Stimulated activated CD4-positive, alpha-beta T cell treated with anti-CD3 and anti-CD28 coated beads, Interleukin-12 subunit alpha, Interleukin-12 subunit beta, amount 100 ng/mL, for 4 hours (primary cell): ENCODE results near the gene TMEM232.
"Not testable (repeated sequence)": the region's sequence is repeated elsewhere in the genome, so short reads cannot be mapped to it uniquely, and the experiment has no call there.

Experiments
- DNase-seq: peaks from one replicate; pipeline ENCODE4 v3.0.0-alpha.2; 2020

TMEM232 gene

DNA sequence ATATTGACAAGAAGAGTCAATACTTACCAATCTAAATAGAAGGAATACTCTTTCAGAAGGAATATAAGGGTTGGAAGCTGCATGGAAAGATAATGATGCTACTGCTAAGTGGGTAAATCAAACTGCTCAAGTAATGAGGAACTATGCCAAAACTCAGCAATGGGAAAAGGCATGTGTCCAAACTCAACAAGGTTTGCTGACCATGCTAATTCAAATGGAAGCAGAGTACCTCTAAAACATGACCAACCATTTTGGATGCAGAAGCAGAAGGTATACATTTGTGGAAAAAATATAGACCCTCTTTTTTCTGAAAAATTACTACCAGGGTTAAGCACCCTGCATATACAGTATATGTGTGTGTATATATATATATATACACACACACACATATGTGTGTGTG, 21.1 kb downstream of the TMEM232 start:
- DNase-seq: no peak

GRCh38 chr5:110703481-110703880, 23.0 kb downstream of the TMEM232 start:
- DNase-seq: no peak

DNA sequence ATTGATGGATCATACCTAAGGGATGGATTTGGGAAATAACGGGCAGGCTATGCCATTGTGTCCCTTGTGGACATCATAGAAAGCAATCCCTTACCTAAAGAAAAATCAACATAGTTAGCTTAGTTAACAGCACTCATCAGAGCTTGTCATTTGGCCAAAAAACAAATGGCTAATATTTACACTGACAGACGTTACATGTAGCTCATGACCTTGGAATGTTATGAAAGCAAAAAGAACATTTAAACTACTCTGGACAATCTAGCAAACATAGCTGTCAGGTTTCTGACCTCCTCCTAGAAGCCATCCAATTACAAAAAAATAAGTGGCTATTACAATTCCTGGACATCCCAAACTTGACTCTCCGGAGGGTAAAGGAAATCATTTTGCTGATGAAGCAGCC, 23.8 kb downstream of the TMEM232 start:
- no peak for DNase-seq

- no peak for DNase-seq
These were observed 24.2 kb downstream of the TMEM232 start for GRCh38 chr5:110702300-110702699.

DNA sequence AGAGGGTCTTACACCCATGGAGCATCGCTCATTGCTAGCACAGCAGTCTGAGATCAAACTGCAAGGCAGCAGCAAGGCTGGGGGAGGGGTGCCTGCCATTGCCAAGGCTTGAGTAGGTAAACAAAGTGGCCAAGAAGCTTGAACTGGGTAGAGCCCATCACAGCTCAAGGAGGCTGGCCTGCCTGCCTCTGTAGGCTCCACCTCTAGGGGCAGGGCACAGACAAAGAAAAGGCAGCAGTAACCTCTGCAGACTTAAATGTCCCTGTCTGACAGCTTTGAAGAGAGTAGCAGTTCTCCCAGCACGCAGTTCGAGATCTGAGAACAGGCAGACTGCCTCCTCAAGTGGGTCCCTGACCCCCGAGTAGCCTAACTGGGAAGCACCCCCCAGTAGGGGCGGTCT, 33.8 kb downstream of the TMEM232 start:
- not testable (repeated sequence) for DNase-seq

GRCh38 chr5:110690587-110690986, 35.9 kb downstream of the TMEM232 start:
- not testable (repeated sequence) for DNase-seq

- DNase-seq: no peak
These were observed 39.0 kb downstream of the TMEM232 start for GRCh38 chr5:110687485-110687884.

DNA sequence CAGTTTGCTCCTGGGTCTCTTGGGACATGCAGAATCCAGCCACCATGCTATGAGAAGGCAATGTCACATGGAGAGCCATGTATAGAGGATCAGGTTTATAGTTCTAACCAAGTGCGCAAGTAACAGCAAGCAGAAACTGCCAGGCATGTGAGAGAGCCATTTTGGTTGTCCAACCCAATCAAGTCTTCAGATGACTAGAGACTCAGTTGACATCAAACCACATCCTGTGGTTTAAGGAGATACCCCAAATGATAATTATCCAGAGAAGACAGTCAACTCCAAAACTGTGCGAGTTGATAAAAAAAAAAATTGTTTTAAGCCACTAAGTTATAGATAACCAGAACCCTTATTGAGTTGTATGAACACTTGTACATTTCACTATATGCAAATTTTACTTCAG, 40.2 kb downstream of the TMEM232 start:
- DNase-seq: no peak

DNA sequence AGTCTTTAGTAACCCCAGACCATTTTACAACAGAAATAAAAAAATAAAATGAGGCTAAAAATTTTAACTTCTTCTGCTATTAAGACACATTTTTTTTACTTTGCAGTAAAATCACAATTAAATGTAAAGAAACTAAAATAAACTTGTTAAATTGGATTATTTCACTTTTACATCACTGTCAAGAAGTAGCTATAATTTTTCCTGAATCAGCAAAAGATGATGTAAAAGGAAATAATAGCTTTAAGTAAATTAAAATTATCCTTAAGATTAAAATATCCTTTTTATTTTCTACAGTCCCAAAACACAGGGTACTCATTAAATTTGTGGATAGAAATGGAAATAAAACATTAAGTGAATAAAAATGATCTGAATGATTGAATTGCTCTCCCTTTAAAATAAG, 44.5 kb downstream of the TMEM232 start:
- DNase-seq: no peak

DNA sequence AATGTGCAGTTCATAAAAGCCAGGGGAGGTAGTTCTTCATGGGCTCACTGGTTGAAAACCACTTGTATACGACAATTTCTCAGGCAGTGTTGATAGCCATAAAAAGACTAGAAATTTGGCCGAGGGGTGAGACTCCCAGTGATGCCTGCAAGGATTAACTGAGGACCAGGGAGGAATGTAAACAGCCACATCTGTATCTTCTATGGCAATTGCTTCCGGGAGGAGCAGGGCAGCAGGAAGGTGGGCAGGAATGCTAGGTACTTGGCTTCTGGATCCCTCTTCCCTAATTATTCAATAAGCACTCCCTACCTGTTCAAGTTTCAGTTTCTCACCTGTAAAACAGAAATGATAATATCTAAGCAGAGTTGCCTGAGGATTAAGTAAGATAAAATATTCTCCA, 45.4 kb downstream of the TMEM232 start:
- DNase-seq: no peak

- DNase-seq: not testable (repeated sequence)
These were observed 49.9 kb downstream of the TMEM232 start for GRCh38 chr5:110676554-110676953.

DNA sequence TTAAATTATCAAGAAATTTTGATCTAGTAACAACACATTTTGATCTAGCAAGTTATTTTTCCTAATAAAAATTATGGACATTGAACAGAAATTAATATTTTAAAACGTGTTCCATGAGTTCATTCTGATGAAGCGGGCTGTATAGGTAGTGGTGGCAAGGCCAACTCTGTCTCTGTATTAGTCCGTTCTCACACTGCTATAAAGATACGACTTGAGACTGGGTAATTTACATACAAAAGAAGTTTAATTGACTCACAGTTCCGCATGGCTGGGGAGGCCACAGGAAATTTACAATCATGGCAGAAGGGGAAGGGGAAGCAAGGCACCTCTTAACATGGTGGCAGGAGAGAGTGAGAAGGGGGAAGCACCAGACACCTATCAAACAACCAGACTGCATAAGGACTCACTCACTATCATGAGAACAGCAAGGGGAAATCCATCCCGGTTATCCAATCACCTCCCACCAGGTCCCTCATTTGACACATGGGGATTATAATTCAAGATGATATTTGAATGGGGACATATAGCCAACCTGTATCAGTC, 61.2 kb downstream of the TMEM232 start:
- DNase-seq: no peak

DNA sequence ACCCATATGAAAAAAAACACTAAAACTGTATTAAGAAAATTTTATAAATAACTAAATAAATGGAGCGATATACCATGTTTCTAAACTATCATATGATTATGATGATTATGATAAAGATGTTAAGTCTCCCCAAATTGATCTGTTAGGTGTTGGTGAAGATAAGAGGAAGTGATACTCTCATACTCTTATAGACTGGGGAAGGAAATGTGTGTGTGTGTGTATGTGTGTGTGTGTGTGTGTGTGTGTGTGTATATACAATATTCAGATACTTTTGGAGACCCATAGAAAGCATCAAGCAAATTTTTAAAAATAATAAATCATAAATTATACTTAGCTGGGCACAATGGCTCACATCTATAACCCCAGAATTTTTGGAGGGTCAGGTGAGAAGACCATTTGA, 62.9 kb downstream of the TMEM232 start:
- DNase-seq: no peak

- DNase-seq: no peak
These were observed 68.5 kb downstream of the TMEM232 start for GRCh38 chr5:110658006-110658405.

DNA sequence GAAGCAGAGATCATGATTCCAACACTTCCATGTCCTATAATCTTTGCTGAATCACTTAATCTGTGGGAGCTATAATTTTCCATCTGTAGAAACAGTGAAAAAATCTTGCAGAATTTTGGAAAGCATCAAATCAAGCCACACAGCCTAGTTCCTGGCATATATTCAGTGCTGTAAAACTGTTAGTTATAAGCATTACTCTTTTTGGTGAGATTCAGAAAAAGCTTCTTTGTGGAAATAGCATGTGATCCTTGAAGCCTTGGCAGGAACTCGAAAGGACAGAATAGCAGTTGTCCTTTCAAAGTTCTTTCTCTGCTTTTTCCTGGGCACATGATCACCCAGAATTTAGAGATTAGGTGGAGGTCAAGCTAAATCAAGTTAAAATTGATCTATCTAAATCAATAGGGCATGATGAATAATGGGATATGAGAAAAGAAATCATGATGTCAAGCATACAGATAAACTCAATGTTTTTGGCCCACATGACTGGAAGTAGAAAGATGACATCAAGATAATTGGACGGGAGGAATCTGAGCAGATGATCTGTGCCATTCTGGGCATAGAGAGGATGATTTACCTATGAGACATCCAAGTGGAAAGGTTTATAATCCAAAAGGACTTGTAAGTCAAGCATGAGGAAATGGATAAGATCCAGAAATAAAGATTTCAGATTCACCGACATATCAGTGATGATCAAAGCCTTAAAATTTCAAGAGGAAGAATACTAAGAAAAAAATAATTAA, 73.1 kb downstream of the TMEM232 start:
- DNase-seq: no peak

DNA sequence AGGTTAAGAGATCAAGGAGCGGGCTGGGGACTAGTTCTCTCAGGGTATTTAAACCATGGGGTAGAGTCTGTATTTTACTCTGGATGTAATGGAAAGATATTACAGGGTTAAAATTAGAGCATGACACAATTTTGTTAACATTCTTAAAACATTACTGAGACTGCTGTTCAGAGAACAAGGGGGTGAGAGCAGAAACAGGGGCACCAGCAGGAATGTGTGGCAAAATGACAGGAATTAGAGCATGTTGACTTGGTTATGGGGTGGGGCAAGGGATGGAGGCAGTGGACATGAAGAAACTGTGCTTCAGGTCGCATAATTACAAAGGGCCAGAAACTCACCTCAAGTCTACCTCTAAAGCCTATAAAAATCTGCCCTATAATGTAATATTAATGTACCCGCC, 75.0 kb downstream of the TMEM232 start:
- no peak for DNase-seq

DNA sequence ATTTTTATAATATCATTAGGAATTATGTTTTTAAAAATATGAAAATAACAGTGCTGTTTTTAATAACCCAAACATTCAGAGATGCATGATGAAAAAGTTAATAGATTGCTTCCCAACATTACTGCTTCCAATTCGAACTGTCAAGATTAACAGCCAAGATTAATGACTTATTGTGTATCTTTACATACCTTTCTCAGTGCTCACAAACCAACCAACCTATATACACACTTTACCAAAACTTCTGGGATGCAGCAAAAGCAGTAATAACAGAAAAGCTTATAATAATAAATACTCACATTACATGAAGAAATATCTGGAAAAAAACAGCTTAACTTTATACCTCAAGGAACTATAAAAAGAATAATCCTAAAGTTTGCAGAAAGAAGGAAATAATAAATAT, 82.1 kb downstream of the TMEM232 start:
- no peak for DNase-seq

GRCh38 chr5:110638970-110639902, 87.2 kb downstream of the TMEM232 start:
- DNase-seq: no peak

DNA sequence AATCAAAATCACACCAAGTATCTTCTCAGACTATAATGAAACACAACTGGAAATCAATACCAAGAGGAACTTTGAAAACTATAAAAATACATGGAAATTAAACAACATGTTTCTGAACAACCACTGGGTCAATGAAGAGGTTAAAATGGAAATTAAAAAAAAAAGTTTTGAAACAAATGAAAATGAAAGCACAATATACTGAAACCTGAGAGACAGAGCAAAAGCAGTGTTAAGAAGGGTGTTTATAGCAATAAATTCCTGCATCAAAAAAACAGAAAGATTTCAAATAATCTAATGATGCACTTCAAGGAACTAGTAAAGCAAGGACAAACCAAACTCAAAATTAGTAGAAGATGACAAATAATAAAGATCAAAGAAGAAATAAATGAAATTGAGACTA, 92.0 kb downstream of the TMEM232 start:
- DNase-seq: no peak

DNA sequence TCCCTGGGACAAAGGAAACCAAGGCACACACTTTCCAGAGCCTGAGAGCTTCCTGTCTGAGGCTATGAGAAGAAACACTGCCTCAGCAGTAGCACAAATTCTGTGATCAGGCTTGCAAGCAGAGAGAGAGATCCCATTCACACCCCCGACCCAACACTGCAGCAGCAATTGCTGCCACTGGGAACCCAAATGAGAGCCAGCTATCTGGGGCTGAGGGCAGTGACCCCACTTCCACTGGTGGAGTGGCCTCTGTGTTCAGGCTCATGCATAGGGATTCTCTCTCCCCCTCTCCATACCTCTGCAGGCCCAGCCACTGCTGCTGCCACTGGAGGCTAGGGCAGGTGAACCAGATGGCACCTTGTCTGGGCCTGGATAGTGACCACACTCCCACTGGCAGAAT, 95.2 kb downstream of the TMEM232 start:
- DNase-seq: no peak

DNA sequence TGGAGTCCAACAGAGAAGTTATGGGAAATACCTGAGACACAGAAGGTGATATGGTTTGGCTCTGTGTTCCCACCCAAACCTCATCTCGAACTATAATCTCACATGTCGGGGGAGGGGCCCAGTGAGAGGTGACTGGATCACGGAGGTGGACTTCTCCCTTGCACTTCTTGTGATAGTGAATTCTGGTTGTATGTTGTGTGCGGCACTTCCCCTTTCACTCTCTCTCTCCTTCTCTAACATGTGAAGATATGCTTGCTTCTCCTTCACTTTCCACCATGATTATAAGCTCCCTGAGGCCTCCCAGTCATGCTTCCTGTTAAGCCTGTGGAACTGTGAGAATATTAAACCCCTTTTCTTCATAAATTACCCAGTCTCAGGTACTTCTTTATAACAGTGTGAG, 96.1 kb downstream of the TMEM232 start:
- no peak for DNase-seq

DNA sequence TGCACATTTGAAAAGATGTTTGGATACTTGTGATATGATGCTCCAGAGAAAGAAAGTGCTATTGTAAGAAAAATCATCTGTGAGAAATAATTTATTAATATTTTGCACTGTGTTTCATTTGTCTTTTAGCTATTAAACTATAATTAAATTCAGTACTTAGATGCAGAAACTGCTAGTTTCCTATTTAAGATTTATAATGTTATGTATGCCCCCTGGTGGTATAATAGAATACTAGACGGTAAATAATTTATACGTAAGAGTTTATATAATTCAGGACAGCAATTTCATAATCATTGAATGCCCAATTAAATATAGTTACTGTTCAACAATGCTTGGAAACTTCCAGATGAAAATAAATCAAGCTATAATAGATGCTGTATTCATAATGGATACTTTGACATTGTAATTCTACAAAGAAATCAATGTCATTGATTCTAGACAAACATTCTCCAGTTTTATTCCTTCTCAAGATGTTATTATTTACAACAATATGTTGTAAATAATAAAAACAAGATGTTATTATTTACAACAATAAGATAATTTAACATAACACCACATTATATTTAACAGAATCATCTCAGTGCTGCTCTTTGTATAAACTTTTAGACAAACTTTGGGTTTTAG, 101.0 kb downstream of the TMEM232 start:
- no peak for DNase-seq

DNA sequence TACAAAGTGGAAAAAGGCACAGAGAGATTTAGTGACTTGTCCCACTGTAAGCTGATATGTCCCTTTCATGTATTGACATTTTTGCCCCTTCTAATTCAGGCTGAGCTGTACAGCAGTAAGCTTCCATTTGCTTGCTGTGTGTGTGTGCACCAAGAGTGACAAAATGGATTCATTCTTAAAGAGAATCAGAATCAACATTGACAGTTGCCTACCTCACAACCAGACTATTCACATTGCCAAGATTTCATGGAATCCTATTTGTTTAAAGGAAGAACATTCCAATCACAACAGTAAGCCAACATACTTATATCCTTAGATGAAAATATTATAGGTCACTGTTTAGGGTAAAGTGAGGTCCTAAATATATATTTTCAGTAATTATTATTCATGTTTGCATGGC, 102.6 kb downstream of the TMEM232 start:
- no peak for DNase-seq

DNA sequence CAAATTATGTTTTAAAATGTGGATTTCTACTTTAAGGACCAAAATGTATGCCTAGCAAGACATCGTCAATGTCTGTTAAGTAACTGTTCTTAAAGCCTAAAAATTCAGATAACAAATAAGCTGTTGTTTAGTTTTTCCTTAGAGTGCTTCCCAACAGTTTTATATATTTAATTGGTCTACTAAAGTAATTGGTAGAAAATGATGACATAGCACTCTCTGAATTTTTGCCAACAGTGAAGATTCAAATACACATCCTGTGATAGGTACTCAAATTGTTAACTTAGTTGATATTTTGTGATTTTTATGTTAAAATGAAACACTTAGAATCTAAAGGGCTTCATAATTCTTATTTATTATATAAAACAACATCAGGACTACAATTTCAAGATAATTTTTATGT, 107.5 kb downstream of the TMEM232 start:
- no peak for DNase-seq
